ENCODE data around the gene TMEM18. TPM values are rescaled to one million over a fixed set of nuclear protein-coding genes. Genes with fewer than 3 reads are reported as not detected.
A peak's percentile ranks its signal among the peaks of the same experiment; 100 is the strongest.

TMEM18 gene
- total RNA-seq, 1 donor from 2014 or later, result 10.6 TPM

DNA sequence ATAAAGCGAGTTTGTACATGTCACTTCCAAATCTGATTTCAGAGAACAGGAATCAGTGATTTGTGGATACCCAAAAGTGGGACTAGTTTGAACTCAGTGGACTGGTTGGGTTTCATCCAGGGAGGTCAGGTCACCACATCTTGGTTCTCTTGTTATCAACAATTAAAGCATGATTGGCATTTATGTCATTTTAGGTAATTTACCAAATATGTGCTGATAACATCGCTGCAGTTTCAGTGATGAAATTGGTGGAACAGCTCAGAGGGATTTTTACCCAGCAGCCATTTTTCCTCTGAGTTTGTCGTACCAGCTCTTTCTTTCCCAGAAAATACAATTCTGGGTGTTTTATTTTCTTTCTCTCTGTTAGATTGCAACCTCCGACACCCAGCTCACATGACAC lies 33.4 kb downstream of the TMEM18 start:
- ATAC-seq (no peak), DNase-seq (ENCODE audit: missing footprints) (no peak)
- intact Hi-C loops (cut with DNase I), result no loop called here

DNA sequence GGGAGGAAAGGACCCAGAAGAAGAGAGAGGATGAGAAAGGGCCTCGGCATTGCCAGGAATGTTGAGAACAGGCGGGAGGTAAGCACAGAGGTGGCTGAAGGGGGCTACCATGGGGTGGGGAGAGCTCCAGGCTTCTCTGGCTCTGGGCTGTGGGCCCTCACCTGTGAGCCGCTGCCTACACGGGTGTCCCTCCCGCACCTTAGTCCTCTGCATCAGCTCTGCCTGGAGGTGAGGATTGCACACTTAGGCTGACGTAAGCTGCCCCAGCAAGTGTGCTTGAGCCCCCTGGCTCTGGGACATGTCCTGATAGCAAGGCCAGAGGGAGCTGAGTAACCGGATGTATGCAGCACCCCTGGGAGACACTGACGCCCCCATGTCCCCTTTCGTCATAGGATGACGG lies 33.9 kb downstream of the TMEM18 start:
- no peak for ATAC-seq
- DNase-seq (ENCODE audit: missing footprints), result no peak
- intact Hi-C loops (cut with DNase I), result no loop called here

DNA sequence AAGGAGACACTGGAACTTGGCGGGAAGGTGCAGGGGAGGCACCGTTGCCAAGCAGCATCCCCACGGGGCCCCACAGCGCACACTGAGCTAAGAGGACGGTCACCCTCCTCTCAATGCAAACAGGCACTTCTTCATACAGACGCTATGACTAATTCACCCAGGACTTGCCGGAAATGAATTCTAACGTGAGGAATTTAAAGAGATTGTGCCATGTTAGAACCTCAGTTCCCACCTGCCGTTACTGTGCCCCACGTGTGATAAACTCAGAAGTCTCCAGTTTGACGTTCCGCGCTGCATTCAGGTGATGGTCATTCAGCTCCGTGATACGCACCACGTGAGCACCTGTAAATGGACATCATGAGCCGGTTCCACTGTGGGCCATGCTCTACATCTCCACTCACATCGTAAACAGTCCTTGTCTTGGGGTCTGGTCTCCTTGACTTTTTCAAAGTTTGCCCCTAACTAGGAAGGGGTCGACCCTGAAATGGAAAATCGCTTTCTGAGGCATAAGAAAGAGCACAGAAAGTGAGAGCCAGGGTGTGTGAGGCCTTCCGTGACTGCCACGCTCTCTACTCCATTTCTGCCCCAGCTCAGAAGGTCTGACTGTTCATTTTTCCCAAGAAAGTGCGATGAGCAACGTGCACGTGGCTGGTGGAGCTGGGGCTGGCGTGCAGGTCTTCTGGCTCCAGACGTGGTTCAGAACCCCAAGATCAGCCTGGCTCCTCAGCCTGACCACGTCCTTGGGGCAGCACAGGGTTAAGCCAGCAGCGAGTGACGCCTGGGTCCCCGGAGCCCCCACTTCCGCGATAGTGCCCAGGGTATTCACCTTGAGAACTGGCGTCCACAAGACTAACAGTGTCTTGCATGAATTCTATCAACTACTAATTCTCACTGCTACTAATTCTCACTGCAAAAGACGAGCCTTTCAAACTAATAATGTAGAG lies 35.1 kb downstream of the TMEM18 start:
- ATAC-seq (no peak), DNase-seq (ENCODE audit: missing footprints) (peak; percentile 51)
- intact Hi-C loops (cut with DNase I), result no loop called here

GRCh38 chr2:641164-641871 lies 35.9 kb downstream of the TMEM18 start:
- intact Hi-C loops (cut with DNase I), result no loop called here
- DNase-seq (ENCODE audit: missing footprints) (no peak), ATAC-seq (no peak)

DNA sequence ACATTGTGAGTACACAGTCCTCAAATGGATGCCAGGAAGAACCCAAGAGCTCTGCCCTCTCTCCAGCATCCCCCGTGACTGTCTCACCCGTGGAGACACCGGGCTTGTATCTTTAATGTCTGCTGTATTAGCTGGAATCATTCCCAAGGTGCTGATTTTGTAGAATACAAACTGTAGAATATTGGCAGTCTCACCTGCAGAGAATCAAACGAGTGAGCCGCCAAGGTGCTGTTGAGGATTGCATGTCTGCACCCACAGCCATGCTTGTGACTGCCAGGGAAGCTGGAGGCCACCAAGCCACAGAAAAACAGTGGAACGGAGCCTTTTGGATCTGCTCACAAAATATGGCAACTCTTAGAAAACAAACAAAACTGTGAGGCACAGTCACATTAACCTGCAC lies 37.5 kb downstream of the TMEM18 start:
- intact Hi-C loops (cut with DNase I), result loop anchor here (5.0 kb wide), 1 partner anchor 392 kb away; no protein-coding TSS in a partner anchor
- no peak for ATAC-seq
- DNase-seq (ENCODE audit: missing footprints), result no peak

- no peak for ATAC-seq
- intact Hi-C loops (cut with DNase I), result loop anchor here (2.0 to 5.0 kb wide), 2 partner anchors 391 to 461 kb away; no protein-coding TSS in a partner anchor
- no peak for DNase-seq (ENCODE audit: missing footprints)
Measured at GRCh38 chr2:637804-638203, 39.4 kb downstream of the TMEM18 start.

DNA sequence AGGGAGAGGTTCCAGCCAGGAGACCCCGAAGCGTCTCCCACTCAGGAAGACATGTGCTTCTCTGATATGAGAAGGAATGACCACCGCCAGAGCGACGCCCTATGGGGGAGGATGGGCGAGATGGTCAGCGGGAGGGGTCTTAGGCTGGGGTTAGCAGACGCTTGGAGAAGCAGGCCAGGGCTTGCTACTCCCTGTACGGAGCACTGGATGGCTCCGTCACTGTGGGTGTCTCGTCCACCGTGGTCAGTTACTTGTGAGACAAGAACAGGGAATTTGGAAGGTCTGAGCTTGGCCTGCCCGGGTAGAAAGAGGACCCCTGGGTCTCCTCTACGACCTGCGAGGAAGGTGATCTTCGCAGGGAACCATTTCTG lies 39.8 kb downstream of the TMEM18 start:
- ATAC-seq, result no peak
- intact Hi-C loops (cut with DNase I), result loop anchor here (2.0 to 5.0 kb wide), 2 partner anchors 390 to 461 kb away; no protein-coding TSS in a partner anchor
- DNase-seq (ENCODE audit: missing footprints), result no peak

- DNase-seq (ENCODE audit: missing footprints), result no peak
- ATAC-seq, result peak; percentile 76
- intact Hi-C loops (cut with DNase I), result loop anchor here (2.0 to 5.0 kb wide), 2 partner anchors 390 to 460 kb away; no protein-coding TSS in a partner anchor
Measured at GRCh38 chr2:636641-637405, 40.4 kb downstream of the TMEM18 start.

- DNase-seq (ENCODE audit: missing footprints) (no peak), ATAC-seq (peak; percentile 14)
- intact Hi-C loops (cut with DNase I), result loop anchor here (2.0 to 5.0 kb wide), 2 partner anchors 389 to 459 kb away; no protein-coding TSS in a partner anchor
Measured at GRCh38 chr2:635687-636621, 41.3 kb downstream of the TMEM18 start.

DNA sequence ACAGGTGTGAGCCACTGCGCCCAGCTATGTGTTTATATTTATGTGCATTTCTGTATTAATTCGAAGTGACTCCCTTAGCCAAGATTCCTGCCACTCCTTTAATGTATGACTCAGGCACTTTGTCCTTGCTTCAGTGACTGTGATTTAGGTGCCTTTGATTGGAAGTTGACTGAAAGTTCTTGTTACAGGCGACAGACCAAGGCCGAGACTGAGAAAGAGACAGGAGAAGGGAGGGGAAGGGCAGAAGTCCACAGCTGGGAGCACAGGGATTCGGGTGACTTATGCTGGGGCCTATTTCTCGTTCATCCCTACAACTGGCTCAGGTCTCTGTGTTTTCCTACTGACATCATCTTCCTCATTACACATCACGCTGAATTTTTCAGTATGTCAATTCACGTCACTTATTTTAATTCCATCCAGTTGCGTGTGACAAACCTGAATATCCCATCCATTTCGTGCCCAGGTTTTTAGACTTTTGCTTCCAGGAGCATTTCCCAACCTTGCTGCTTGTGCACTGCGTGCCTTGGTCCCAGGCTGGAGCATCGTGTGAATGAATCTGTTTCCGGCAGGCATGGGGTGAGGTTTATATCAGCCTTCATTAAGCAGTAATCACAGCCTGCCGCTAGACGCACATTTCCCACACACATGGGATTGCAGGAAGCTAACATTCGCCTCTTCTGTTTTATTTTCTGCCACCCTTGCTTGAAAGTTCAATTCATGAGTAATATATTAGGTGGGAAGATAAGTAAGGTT lies 42.4 kb downstream of the TMEM18 start:
- no peak for DNase-seq (ENCODE audit: missing footprints)
- intact Hi-C loops (cut with DNase I), result loop anchor here (5.0 kb wide), 1 partner anchor 388 kb away; no protein-coding TSS in a partner anchor
- ATAC-seq, result no peak

- intact Hi-C loops (cut with DNase I), result no loop called here
- no peak for ATAC-seq
- DNase-seq (ENCODE audit: missing footprints), result no peak
Measured at GRCh38 chr2:634041-634440, 43.2 kb downstream of the TMEM18 start.

DNA sequence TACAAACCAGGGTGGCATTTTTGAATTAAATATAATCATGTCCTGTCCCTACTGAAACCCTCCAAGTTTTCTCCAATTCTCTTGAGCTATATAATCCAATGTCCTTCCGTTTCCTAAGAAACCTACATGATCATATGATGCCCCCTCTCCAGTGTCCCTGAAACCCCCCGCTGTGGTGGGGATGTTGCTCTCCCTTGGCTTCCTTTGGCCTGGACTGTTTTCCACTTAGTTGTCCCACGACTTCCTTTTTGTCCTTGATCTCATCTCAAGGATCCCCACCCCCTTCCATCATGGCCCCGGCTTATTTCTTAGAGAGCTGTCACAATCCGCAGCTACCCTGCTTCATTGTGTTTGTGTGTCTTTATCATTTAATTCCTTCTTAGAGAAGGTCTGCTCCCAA lies 43.8 kb downstream of the TMEM18 start:
- intact Hi-C loops (cut with DNase I), result no loop called here
- no peak for ATAC-seq
- DNase-seq (ENCODE audit: missing footprints), result no peak

DNA sequence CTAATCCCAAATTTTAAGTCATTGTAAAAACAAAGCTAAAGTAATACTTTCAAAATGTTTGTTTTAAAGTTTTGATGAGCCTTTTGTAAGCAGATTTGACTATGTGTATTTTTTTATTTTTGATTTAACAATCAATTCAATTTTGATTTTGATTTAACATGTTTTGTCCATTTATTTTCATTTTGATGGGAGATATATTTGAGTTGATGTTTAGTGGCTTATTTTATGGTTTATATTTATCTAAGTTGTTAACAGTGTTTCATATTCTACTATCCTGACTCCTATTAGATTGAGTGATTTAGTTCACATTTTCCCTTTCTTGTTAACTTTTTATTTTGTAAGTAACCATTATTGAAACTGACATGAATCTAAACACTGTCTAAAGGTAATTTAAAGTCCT lies 44.7 kb downstream of the TMEM18 start:
- DNase-seq (ENCODE audit: missing footprints) (no peak), ATAC-seq (no peak)
- intact Hi-C loops (cut with DNase I), result no loop called here

GRCh38 chr2:631741-632140 lies 45.5 kb downstream of the TMEM18 start:
- no peak for ATAC-seq

DNA sequence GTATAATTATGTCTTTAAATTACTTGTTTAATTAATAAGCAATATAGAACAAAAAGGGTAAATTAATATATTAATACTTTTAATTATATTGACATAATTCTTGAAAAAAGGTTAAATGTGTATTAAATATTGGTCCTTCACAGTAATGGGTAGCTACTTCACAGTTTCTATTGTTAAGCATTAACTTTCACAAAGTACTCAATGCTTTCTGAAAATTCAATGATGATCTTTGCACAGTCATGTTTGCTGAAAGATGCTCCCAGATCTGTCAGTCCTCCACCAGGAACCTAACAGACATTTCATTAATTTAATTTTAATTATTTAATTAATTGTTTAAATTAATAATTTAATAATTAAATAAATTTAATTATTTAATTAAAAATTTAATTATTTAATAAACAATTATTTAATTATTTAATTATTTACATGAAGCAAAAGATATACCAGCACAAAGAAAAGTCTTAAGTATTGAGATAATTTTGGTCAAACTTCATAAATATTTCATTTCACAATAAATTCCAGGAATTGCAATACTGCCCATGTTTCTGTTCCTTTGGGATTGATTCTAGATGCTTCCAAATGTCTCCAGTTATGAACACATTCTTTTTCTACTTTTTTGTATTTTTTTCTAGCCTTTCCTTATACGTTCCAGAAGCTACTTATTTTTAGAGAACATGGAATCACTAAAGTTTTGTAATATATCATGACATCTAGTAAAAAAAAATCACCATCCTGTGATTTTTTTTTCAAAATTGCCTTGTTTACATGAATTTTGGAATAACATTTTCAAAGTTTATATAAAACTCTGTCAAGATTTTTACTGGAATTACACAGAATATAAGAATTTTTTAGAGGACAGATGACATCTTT lies 46.5 kb downstream of the TMEM18 start:
- ATAC-seq, result no peak
- intact Hi-C loops (cut with DNase I), result no loop called here
- no peak for DNase-seq (ENCODE audit: missing footprints)

More at GRCh38 chr2:631741-632140, 45.5 kb downstream of the TMEM18 start:
- intact Hi-C loops (cut with DNase I), result no loop called here
- no peak for DNase-seq (ENCODE audit: missing footprints)

DNA sequence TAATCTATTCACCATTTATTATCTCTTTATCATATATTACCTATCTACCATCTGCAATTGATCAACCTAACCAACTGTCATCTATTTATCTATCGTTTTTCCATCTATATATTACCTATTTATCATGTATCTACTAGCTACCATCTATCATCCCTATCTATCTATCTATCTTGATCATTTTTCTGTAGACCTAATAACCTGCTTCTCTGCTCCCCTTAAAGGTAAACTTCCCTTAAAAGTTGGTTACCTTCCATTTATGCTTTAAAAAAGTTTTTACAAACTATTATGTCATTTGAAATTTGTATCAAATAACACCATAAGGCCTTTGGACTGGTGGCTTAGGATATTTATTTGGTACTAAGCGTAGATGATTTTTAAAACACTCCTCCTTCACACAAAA lies 47.2 kb downstream of the TMEM18 start:
- DNase-seq (ENCODE audit: missing footprints), result no peak
- intact Hi-C loops (cut with DNase I), result no loop called here
- no peak for ATAC-seq
